T-cell (primary cell): ENCODE data around the gene TLR3. TPM values are rescaled to one million over a fixed set of nuclear protein-coding genes. Genes with fewer than 3 reads are reported as not detected.

Experiments
- ATAC-seq, 4 experiments: fragments of 200-7000 bp in 3 of 4; fragments of 150-1000 bp in 1 of 4; cut with Tn5 transposase; replicated peaks in 1 of 4; 1 replicate in 3 of 4; 2 replicates in 1 of 4; pipeline ENCODE4 v1.10.0; 2021; ENCODE audit warnings: moderate library complexity in 3 of 4, mild to moderate bottlenecking in 2 of 4, moderate number of reproducible peaks in 1 of 4
- CTCF ChIA-PET, 2 donors: fragments of 300-600 bp; sonication (Branson Sonifier 250); formaldehyde crosslinking; loops; one replicate each; lab custom pipeline; 2022; ENCODE audit warnings: antibody characterized with exemption in 2 of 2; lab: Charles Lee
- POLR2A ChIA-PET, 2 donors: fragments of 300-600 bp; sonication (Branson Sonifier 250); formaldehyde crosslinking; loops; one replicate each; lab custom pipeline; 2022; ENCODE audit warnings: antibody characterized with exemption in 2 of 2; lab: Charles Lee
- DNase-seq, 35 experiments: peaks; one replicate each; pipeline versions ENCODE4 v3.0.0 to v3.0.0-alpha.2; 2013 to 2023
- H3K27ac ChIP-seq: one replicate; pipeline ENCODE4 v1.5.1; 2013; ENCODE audit warnings: low read length
- H3K27me3 ChIP-seq, 2 experiments: replicated peaks in 1 of 2; 1 replicate in 1 of 2; 2 replicates in 1 of 2; pipeline versions ENCODE4 v1.6.1 to v1.7.0; 2013; ENCODE audit warnings: low read length in 1 of 2, mixed read lengths in 1 of 2; ENCODE audit not compliant: control insufficient read depth in 2 of 2, insufficient read depth in 2 of 2; ENCODE audit errors: extremely low read depth in 1 of 2
- H3K36me3 ChIP-seq, 2 donors: 1 replicate in 1 of 2; 2 replicates in 1 of 2; pipeline versions ENCODE4 v1.6.1 to v1.7.0; 2013; ENCODE audit warnings: low read length in 1 of 2; ENCODE audit not compliant: control insufficient read depth in 2 of 2, insufficient read depth in 1 of 2; ENCODE audit errors: extremely low read depth in 1 of 2
- H3K4me1 ChIP-seq, 2 experiments: 1 replicate in 1 of 2; 2 replicates in 1 of 2; pipeline versions ENCODE4 v1.6.1 to v1.7.0; 2013; ENCODE audit warnings: low read length in 2 of 2, mixed read lengths in 1 of 2; ENCODE audit not compliant: insufficient read depth in 2 of 2, control insufficient read depth in 1 of 2; ENCODE audit errors: extremely low read depth in 1 of 2
- H3K4me3 ChIP-seq, 2 donors: 1 replicate in 1 of 2; 2 replicates in 1 of 2; pipeline versions ENCODE4 v1.5.1 to v1.7.0; 2013; ENCODE audit warnings: mild to moderate bottlenecking in 2 of 2, low read length in 1 of 2, moderate library complexity in 1 of 2; ENCODE audit not compliant: control insufficient read depth in 1 of 2; ENCODE audit errors: extremely low read depth in 1 of 2
- H3K9me3 ChIP-seq: 2 replicates; pipeline ENCODE4 v1.7.0; 2013
- H3K27ac Mint-ChIP-seq, 2 donors: one replicate each; pipeline ENCODE4 v1.8.0; 2020 to 2021; ENCODE audit warnings: mild to moderate bottlenecking in 2 of 2, mixed read lengths in 2 of 2
- H3K27me3 Mint-ChIP-seq, 2 donors: one replicate each; pipeline ENCODE4 v1.8.0; 2021 to 2022; ENCODE audit warnings: mixed read lengths in 2 of 2
- H3K36me3 Mint-ChIP-seq: one replicate; pipeline ENCODE4 v1.8.0; 2021; ENCODE audit warnings: mixed read lengths
- H3K4me1 Mint-ChIP-seq, 3 donors: one replicate each; pipeline ENCODE4 v1.8.0; 2020 to 2022; ENCODE audit warnings: mixed read lengths in 3 of 3, mild to moderate bottlenecking in 1 of 3
- H3K4me3 Mint-ChIP-seq, 3 donors: one replicate each; pipeline ENCODE4 v1.8.0; 2020 to 2022; ENCODE audit warnings: mild to moderate bottlenecking in 3 of 3, mixed read lengths in 3 of 3, moderate library complexity in 3 of 3
- H3K9me3 Mint-ChIP-seq, 3 donors: one replicate each; pipeline ENCODE4 v1.8.0; 2020 to 2022; ENCODE audit warnings: mixed read lengths in 3 of 3
- WGBS: methylation state at CpG from one replicate; pipeline ENCODE4 v1.1.5; 2013; ENCODE audit warnings: missing lambda C conversion rate; ENCODE audit not compliant: insufficient coverage; 5-methylcytosine and 5-hydroxymethylcytosine counted together
- total RNA-seq, 35 experiments: library from RNA in 6 of 35; stranded (reverse) in 6 of 35; fragments of 120-200 nt in 1 of 35; gene quantifications; one replicate each; pipeline versions ENCODE4 v1.2.1 to v1.2.4 and lab custom pipeline; 2013 to 2026

The TLR3 gene
- total RNA-seq (1 to 10 TPM in 3 of 5 donors, under 1 TPM in 2; 0.82 to 2.9 (median 1.4) TPM), total RNA-seq (lab: John Stamatoyannopoulos, UW) (0 to 7.3 (median 2.0) reads per million in 29 experiments)
- 3.9 TPM for total RNA-seq (2013)

DNA sequence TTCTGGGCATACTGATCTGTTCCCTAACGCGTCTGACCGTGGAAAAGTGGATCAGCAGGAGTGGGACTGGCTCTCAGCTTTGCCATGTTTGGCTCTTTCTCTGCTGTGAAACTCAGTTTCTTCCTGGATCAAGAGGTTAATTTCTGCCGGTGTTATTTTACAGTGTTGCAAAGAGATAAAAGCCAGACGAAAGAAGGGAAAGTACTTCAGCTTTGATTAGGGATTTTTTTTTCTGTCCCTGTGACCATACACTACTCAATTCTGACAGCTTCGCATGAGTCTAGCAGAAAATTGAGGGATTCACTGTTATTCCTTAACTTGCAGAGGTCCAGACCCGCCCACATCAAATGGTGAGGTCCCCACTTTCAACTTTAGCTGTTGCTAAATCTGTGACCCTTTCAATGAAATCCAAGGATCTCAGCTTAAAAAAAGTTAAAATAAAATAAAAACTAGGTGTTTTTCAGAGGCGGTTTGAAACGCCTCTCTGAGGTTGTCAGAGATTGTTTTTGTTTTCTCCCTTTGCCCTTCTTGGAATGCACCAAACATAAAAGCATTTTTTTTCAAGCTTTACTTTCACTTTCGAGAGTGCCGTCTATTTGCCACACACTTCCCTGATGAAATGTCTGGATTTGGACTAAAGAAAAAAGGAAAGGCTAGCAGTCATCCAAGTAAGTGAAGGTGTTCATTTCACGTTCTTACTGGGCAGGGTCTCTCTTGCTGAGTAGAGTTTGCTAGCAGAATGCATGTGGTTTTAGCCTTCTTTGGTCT lies at the start of gene TLR3:
Gene TLR3, plus strand, starts transcription at position 576 of the 768 bp plus-strand sequence. CDS start 7,464 bp downstream, outside the sequence.
- Mint-ChIP-seq H3K36me3 (no peaks in the 10 kb centered on the region), H3K9me3 (no peaks in the 10 kb centered on the region), H3K27me3 (peaks cover 8 to 11% of the 10 kb centered on the region in 2 donors), H3K27ac (peak within 1 kb of the TSS; percentile 10 to 26), H3K4me3 (peak within 1 kb of the TSS; percentile 60 to 82 (median 75)), H3K4me1 (peaks cover 23 to 25% (median 24%) of the 10 kb centered on the region in 3 donors)
- WGBS, result 40% methylated on average over 4 of the region's 12 CpGs
- no peak within 1 kb of the TSS for H3K27ac ChIP-seq
- peak within 1 kb of the TSS; percentile 55 to 64 for H3K4me3 ChIP-seq
- ATAC-seq (peak in 3 of 4 experiments; percentile 26 to 54 (median 33)), DNase-seq (peak in 1 of 35 experiments; percentile 35)
- H3K36me3 ChIP-seq, result no peaks in the 10 kb centered on the region
- H3K4me1 ChIP-seq, result peaks cover 4 to 11% of the 10 kb centered on the region in 2 experiments
- no peaks in the 10 kb centered on the region for H3K9me3 ChIP-seq
- H3K27me3 ChIP-seq, result no peaks in the 10 kb centered on the region
- ChIA-PET CTCF (interaction anchor here (0.7 to 3.7 kb wide), 7 partner anchors 13 to 518 kb away, joined by 3 to 28 read pairs (median 6); no protein-coding TSS in a partner anchor), POLR2A (interaction anchor here (1.3 to 1.6 kb wide), 2 partner anchors 12 to 14 kb away, joined by 3 to 4 read pairs; no protein-coding TSS in a partner anchor)

GRCh38 chr4:186019269-186019668 lies 49.7 kb upstream of the TLR3 start:
- no peak overlapping the region for H3K4me3 Mint-ChIP-seq
- H3K9me3 ChIP-seq, result no peaks in the 10 kb centered on the region
- CTCF ChIA-PET, result interaction anchor here in 1 of 2 donors (0.6 kb wide), 1 partner anchor 8 kb away, joined by 3 read pairs; no protein-coding TSS in a partner anchor
- H3K27me3 Mint-ChIP-seq, result peaks cover 18 to 25% of the 10 kb centered on the region in 2 donors
- DNase-seq (no peak), ATAC-seq (no peak)
- H3K4me1 ChIP-seq, result no peaks in the 10 kb centered on the region
- no peaks in the 10 kb centered on the region for H3K36me3 ChIP-seq
- H3K9me3 Mint-ChIP-seq, result peaks cover 0 to 5% (median 0%) of the 10 kb centered on the region in 3 donors
- H3K4me1 Mint-ChIP-seq, result no peaks in the 10 kb centered on the region
- no peak overlapping the region for H3K27ac Mint-ChIP-seq
- no peak overlapping the region for H3K4me3 ChIP-seq
- H3K36me3 Mint-ChIP-seq, result no peaks in the 10 kb centered on the region
- peaks cover 2 to 17% of the 10 kb centered on the region in 2 experiments for H3K27me3 ChIP-seq
- POLR2A ChIA-PET, result no interaction called here
- H3K27ac ChIP-seq, result no peak overlapping the region

DNA sequence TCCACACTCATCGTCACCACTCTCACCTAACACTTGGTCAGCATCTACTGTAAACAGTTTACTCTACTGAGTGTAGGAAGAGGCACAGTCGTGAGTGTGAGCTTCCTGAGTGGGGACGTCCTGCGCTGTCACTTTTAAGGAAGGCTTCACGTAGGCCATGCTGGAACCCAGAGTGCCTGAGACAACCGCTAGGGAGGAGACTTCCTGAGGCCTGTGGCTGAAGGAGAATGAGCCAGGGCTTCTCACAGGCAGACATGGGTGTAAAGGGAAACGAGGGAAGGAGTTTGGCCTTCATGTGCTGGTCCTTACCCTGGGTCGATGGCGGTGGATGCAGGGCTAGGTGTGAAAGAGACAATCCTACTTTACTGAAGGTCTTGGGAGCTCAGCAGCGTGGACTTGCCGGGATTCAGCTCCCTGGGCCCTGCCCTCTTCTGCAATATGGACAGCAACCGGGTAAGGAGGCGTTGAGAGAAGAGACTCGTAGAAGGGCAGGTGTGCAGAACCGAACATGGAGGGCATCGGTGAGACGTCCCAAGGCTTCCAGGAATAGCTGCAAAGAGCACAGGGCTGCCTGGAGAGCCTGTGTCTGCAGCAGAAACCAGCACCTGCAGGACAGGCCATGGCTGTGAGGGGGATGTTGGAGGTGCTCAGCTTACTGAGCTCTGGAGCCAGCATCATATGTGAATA lies 48.7 kb upstream of the TLR3 start:
- no peak overlapping the region for H3K27ac ChIP-seq
- 86% methylated on average over 15 of the region's 17 CpGs for WGBS
- no peaks in the 10 kb centered on the region for H3K9me3 ChIP-seq
- ATAC-seq, result no peak
- ChIA-PET CTCF (no interaction called here), POLR2A (no interaction called here)
- no peaks in the 10 kb centered on the region for H3K4me1 ChIP-seq
- Mint-ChIP-seq H3K27me3 (peaks cover 19% of the 10 kb centered on the region in 2 donors), H3K4me1 (no peaks in the 10 kb centered on the region), H3K36me3 (no peaks in the 10 kb centered on the region), H3K27ac (no peak overlapping the region), H3K4me3 (no peak overlapping the region), H3K9me3 (peaks cover 0 to 5% (median 0%) of the 10 kb centered on the region in 3 donors)
- DNase-seq, result no peak
- H3K36me3 ChIP-seq, result no peaks in the 10 kb centered on the region
- no peak overlapping the region for H3K4me3 ChIP-seq
- H3K27me3 ChIP-seq, result peaks cover 2 to 15% of the 10 kb centered on the region in 2 experiments

- no peaks in the 10 kb centered on the region for H3K4me1 ChIP-seq
- H3K4me3 Mint-ChIP-seq, result no peak overlapping the region
- DNase-seq (no peak), ATAC-seq (no peak)
- H3K4me3 ChIP-seq, result no peak overlapping the region
- no peak overlapping the region for H3K27ac ChIP-seq
- WGBS, result 85% methylated on average over 8 of the region's 15 CpGs
- ChIA-PET CTCF (interaction anchor here in 1 of 2 donors (0.6 kb wide), 1 partner anchor 15 kb away, joined by 3 read pairs; no protein-coding TSS in a partner anchor), POLR2A (no interaction called here)
- H3K27me3 Mint-ChIP-seq, result peaks cover 15 to 18% of the 10 kb centered on the region in 2 donors
- H3K27me3 ChIP-seq, result peaks cover 2 to 13% of the 10 kb centered on the region in 2 experiments
- no peak overlapping the region for H3K27ac Mint-ChIP-seq
- no peaks in the 10 kb centered on the region for H3K4me1 Mint-ChIP-seq
- H3K36me3 ChIP-seq, result no peaks in the 10 kb centered on the region
- peaks cover 0 to 5% (median 0%) of the 10 kb centered on the region in 3 donors for H3K9me3 Mint-ChIP-seq
- H3K36me3 Mint-ChIP-seq, result no peaks in the 10 kb centered on the region
- H3K9me3 ChIP-seq, result no peaks in the 10 kb centered on the region
Measured at GRCh38 chr4:186020793-186021407, 48.1 kb upstream of the TLR3 start.

GRCh38 chr4:186021461-186022167 lies 47.3 kb upstream of the TLR3 start:
- H3K4me1 ChIP-seq, result no peaks in the 10 kb centered on the region
- Mint-ChIP-seq H3K27ac (no peak overlapping the region), H3K4me3 (no peak overlapping the region), H3K36me3 (no peaks in the 10 kb centered on the region), H3K27me3 (peaks cover 15 to 18% of the 10 kb centered on the region in 2 donors), H3K9me3 (peaks cover 0 to 5% (median 0%) of the 10 kb centered on the region in 3 donors), H3K4me1 (no peaks in the 10 kb centered on the region)
- POLR2A ChIA-PET, result no interaction called here
- no peak overlapping the region for H3K4me3 ChIP-seq
- ATAC-seq (no peak), DNase-seq (no peak)
- H3K27me3 ChIP-seq, result peaks cover 2 to 13% of the 10 kb centered on the region in 2 experiments
- WGBS, result 35% methylated on average over 4 of the region's 11 CpGs
- CTCF ChIA-PET, result interaction anchor here (0.6 kb wide), 2 partner anchors 16 to 116 kb away, joined by 3 to 6 read pairs; no protein-coding TSS in a partner anchor
- no peaks in the 10 kb centered on the region for H3K36me3 ChIP-seq
- H3K9me3 ChIP-seq, result no peaks in the 10 kb centered on the region
- H3K27ac ChIP-seq, result no peak overlapping the region
